G401 (cell line): ENCODE data around the gene EVC. TPM values are rescaled to one million over a fixed set of nuclear protein-coding genes. Genes with fewer than 3 reads are reported as not detected.

ENCODE experiments used
- DNase-seq: peaks from one replicate; pipeline ENCODE4 v3.0.0-alpha.2; 2015; ENCODE audit warnings: low spot score
- in situ Hi-C: cut with HindIII; loops from 2 replicates; pipeline ENCODE4 v1.10.0; 2016; ENCODE audit warnings: low sequenced_read_pairs, mixed read lengths
- total RNA-seq: library from RNA; depleted of rRNA; stranded (reverse); fragments of >200 nt; shearing (Covaris generic); gene quantifications from 2 replicates; pipeline ENCODE4 v1.2.3, GENCODE V29; 2014

Gene EVC
- total RNA-seq, 1 experiment from 2014 or later, result 10.2 TPM

GRCh38 chr4:5774416-5775036, 63.5 kb downstream of the EVC start:
- DNase-seq, result no peak
- in situ Hi-C loops, result no loop called here

DNA sequence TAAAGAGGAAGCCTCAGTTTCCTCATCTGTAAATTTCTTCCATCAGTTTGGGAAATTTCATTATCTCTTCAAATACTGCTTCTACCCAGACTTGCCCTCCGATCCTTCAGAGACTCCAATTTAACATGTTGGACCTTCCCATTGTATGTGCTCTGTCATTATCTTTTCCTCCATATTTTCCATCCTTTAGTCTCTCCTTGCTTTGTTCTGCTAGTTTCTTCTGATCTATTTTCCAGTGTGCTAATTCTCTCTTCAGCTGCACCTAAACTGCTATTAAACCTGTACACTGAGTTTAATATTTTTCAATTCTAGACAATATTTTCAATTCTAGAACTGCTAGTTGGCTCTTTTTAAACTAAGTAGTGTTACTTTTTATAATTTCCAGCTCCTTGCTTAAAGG, 65.5 kb downstream of the EVC start:
- no peak for DNase-seq
- in situ Hi-C loops, result no loop called here

DNA sequence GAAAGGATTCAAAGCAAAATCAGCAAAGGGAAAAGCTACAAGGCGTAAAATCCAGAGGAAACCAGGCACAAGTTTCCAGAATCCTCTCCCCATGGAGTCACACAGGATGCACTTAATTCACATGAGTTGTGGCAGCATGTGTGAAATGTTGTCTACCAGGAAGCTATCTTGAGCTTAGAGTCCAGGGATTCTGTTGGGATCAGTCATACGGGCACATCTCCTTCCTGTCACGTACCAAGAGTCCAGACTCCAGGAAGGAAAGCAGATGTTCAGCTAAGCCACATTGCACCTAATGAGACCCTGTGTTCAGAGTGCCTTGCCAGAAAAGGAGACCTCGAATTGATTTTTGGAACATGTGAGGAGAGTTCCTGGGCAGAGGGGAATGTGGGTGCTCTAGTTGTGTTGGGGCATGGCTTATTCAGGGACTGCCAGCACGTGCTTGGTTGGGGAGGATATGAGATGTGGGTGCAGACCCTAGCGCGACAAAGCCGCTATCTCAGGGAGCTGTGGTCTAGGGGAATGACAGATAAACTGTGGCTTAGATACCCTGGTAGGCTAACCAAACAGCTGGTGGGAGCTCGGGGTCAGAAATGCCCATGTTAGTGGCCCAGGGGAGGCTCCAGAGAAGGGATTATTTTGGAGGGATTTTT, 70.0 kb downstream of the EVC start:
- no peak for DNase-seq
- in situ Hi-C loops, result no loop called here

DNA sequence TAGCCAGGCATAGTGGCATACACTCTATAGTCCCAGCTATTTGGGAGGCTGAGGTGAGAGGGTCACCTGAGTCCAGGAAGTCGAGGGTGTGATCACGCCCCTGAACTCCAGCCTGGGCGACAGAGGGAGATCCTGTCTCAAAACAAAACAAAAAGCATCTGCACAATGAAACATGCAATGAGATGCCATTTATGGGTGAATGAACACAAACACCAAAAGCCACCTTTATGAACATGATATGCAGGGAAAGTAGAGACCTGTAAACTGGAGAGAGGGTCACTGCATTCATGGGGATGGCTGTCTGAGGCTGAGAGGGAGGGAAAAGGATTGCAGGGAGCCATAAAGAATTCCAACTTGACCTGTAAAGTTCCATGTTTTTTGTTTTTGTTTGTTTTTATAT, 70.7 kb downstream of the EVC start:
- DNase-seq, result no peak
- in situ Hi-C loops, result no loop called here

DNA sequence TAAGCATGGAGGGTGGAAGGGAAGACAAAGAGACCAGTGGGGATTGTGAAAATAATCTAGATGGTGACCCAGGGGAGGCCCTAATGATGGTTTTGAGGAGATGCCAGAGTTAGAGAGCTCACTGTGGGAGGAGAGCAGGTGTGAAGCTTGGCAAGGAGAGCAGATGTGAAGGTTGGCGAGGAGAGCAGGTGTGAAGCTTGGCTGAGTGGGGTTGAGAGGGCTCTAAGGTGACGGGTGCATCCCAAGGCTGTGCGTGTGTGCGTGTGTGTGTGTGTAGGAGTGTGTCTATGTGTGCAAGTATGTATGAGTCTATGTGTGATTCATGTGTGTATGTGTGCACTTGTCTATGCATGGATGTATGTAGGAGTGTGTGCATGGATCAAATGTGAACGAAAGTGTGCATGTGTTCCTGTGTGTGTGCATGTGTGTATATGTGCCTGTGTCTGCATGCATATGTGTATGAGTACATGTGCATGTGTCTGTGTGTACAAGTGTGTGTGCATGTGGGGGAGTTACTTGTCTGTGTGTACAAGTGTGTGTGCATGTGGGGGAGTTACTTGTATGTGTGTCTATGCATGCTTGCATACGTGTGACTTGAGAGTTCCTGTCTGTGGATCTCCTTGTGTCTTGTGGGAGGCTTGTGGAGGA, 72.0 kb downstream of the EVC start:
- DNase-seq, result no peak
- in situ Hi-C loops, result no loop called here

DNA sequence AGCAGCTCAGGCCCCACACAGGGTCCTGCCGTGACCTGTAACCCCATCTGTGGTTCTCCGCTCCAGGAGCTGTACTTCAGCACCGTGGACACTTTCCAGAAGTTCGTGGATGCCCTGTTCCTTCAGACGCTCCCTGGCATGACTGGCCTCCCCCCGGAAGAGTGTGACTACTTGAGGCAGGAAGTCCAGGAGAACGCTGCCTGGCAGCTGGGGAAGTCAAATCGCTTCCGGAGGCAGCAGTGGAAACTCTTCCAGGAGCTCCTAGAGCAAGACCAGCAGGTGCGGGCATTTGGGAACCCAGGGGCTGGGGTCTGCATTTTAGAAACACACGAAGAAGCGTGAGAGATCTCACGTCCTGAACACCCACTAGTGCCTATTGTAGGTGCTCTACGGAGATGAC, 72.5 kb downstream of the EVC start:
- no peak for DNase-seq
- in situ Hi-C loops, result no loop called here

DNA sequence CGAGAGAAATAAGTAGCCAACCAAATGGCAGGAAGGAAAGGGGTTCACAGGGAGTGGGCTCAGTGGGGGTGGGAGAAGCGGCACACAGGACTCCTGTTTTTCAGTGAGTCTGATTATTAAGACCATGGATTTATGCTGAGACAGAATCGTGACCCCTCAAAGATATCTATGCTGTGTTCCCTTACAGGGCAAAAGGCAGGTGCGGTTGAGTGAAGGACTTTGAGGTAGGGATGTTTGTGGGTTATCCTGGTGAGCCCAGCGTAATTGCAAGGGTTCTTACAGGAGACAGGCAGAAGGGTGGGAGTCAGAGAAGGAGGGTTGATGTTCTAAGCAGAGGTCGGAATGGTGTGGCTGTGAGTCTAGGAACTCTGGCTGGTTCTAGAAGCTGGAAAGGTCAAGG, 73.0 kb downstream of the EVC start:
- no peak for DNase-seq
- in situ Hi-C loops, result no loop called here

DNA sequence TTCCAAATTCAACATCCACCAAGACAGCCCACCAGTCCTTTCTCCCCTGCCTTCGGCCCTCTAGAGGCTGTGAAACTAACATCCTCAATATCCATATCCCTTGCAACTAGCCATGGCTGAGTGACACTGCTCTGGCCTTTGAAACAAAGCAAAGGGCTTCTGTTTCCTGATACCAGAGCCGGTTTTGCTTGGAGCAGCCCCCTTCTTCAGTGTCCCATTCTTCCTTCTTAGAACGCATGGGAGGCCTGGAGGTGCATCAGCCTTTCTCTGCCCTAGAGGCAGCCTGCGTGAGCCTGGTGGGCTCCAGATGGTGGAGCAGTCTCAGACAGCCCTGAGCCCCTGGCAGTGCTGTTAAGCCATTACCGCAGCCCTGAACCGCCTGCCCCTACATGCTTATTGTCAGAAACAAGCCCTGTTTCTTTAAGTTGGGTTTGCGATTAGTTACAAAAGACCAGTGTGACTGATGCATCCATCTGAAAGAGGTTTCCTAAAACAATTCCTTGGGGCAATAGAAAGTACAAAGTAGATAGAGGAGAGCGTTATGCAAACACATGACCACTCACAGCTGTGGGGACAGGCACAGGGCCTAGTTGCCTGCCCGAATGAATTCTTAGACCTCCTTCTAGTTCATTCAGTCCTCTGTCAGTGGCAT, 74.1 kb downstream of the EVC start:
- DNase-seq, result no peak
- in situ Hi-C loops, result no loop called here

GRCh38 chr4:5785806-5786680, 75.0 kb downstream of the EVC start:
- in situ Hi-C loops, result no loop called here
- no peak for DNase-seq

DNA sequence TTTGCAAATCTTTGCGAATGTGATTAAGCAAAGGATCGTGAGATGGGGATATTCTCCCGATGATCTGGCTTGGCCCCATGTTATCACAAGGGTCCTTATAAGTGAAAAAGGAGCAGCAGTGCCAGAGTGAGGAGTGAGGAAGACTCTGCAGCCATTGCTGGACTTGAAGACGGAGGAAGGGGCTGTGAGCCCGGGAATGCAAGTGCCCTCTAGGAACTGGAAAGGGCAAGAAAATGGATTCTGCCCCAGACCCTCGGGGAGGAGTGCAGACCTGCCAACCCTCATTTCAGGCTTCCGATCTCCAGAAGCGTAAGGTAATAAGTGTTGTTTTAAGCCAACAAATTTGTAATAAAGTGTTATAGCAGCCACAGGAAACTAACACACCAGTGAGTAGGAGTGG, 76.3 kb downstream of the EVC start:
- no peak for DNase-seq
- in situ Hi-C loops, result no loop called here

- in situ Hi-C loops, result no loop called here
- no peak for DNase-seq
Measured at GRCh38 chr4:5788144-5788543, 77.1 kb downstream of the EVC start.

DNA sequence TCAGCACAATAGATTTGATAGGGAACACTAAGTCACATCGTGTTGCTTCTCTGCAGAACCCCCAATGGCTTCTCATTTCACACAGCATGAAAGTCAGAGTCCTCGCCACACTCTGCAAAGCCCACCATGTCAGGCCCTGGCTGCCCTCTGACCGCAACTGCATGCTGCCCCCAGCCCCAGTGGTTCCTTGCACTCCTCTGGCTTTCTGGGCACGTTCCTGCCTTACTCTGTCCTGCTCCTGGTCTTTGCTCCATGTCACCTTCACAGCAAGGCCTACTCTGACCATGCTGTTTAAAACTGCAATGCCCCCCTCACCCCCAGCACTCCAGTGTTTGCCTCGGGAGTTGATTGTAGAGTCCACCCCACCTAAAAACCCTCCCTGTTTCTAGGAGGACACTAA, 78.1 kb downstream of the EVC start:
- in situ Hi-C loops, result no loop called here

DNA sequence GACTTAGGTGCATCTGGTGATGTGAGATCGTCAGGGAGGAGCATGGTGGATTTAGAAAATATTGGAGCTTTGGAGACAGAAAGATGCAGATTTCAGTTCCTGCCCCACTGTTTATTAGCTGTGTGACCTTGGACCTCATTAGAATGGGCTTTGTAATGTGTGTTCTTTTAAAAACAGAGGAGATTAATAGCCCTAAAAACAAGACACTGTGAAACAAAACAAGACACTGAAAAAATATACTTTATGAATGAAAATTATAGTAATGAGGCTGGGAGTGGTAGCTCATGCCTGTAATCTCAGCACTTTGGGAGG, 79.5 kb downstream of the EVC start:
- in situ Hi-C loops, result no loop called here

More for the DNA sequence above, 78.1 kb downstream of the EVC start:
- no peak for DNase-seq

DNA sequence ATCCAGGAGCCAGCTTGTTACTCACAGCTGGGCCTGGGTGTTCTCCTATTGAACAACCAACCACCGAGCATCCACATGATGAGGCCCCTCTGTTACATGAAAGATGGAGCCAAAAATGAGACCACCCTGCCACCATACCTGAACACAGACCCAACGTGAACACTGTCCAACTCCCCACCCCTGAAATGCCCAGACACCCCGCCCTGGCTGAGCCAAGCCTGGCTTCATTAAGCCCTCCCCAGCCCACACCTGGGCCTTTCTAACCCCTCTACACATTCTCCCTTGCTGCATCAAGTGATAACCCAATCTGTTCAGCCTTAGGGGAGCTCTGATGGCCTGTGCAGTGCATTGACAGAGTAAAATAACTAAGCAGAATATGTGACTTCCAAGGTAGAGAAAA, 80.7 kb downstream of the EVC start:
- DNase-seq, result no peak
- in situ Hi-C loops, result no loop called here

More for the DNA sequence above, 79.5 kb downstream of the EVC start:
- DNase-seq, result no peak

DNA sequence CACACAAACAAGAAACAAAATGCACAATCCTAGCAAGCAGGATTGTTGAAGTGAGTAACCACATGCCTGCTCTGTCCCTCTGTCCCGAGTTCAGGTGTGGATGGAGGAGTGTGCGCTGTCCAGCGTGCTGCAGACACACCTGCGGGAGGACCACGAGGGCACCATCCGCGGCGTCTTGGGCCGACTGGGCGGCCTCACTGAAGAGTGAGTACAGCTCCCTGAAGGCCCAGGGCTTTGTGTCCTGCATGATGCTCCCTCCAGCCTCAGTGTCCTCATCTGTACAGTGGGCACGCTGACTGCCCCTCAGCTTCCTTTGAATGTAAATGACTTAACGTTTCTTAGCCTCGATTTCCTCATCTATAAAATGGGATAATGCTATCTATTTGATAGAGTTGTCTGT, 82.5 kb downstream of the EVC start:
- in situ Hi-C loops, result no loop called here
- no peak for DNase-seq

DNA sequence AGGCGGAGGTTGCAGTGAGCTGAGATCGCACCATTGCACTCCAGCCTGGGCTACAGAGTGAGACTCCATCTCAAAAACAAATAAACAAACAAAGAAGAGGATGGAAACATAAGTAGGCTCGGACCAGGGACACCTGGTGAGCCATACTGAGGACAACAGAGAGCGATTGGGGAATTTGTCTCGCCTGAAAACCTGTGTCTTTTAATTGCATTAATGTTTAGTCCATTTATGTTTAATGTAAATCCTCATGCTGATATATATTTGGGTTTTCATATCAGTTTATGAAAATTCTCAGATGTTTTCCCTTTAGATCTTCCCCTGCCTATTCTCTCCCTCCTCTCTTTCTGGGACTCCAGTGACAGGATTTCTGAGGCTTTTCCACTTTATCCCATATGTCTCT, 84.6 kb downstream of the EVC start:
- no peak for DNase-seq
- in situ Hi-C loops, result no loop called here

DNA sequence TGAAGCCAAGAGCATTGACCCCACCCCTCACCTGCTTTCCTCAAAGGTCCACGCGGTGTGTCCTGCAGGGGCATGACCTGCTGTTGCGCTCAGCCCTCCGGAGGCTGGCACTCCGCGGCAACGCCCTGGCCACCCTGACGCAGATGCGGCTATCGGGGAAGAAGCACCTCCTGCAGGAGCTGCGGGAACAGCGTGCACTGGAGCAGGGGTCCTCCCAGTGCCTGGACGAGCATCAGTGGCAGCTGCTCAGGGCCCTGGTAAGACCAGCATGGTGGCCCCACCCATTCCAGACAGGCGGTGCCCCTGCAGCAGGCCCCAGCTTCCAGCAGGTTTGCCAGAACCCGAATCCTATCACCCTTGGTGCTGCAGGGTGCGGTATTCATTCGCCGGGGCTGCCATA, 86.0 kb downstream of the EVC start:
- in situ Hi-C loops, result no loop called here
- no peak for DNase-seq

- in situ Hi-C loops, result no loop called here
- DNase-seq, result no peak
Measured at GRCh38 chr4:5797866-5798265, 86.9 kb downstream of the EVC start.

GRCh38 chr4:5798462-5798861, 87.5 kb downstream of the EVC start:
- DNase-seq, result no peak
- in situ Hi-C loops, result no loop called here

- in situ Hi-C loops, result no loop called here
- no peak for DNase-seq
Measured at GRCh38 chr4:5798946-5799345, 87.9 kb downstream of the EVC start.
